ENCODE results near the gene NLRX1.

DNA sequence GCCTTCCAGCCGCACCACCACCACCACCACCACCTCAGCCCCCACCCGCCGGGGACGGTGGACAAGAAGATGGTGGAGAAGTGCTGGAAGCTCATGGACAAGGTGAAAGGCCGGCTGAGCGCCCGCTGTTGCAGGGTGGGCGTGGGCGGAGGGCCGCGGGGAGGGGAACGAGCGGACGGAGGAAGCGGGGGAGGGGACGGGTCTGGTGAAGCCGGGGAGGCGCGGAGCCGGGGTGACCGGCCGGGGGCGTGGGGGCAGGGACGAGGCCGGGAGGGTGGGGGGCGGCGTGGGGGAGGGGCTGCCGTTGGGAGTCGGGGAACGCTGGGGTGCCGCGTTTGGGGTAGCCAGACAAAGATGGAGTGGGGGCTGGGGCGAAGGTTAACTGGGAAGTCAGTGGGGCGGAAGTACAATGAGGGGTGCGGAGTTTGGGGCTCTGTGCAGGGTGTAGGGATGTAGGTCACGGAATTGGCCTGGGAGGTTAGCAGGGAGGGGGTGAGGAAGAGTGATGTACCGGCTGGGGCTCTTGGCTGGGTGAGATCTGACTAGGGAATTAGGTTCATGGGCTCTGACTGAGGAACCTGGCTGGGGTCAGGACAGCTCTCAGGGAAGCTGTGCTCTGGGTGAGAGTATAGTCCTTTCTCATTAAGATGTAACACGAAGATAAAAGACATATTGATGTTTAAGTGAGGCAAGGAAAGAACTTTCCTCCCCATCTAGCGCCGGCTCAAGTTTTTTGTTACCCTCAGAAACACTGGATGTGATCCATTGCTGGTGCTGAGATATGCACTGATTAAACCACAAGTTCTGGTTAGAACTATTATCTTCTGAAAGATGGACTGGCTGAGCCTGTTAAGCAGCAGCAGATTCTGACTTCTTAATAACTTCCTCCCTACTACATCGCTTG is 38.2 kb downstream of the NLRX1 start:
- TF ChIP-seq, protein P1, sequence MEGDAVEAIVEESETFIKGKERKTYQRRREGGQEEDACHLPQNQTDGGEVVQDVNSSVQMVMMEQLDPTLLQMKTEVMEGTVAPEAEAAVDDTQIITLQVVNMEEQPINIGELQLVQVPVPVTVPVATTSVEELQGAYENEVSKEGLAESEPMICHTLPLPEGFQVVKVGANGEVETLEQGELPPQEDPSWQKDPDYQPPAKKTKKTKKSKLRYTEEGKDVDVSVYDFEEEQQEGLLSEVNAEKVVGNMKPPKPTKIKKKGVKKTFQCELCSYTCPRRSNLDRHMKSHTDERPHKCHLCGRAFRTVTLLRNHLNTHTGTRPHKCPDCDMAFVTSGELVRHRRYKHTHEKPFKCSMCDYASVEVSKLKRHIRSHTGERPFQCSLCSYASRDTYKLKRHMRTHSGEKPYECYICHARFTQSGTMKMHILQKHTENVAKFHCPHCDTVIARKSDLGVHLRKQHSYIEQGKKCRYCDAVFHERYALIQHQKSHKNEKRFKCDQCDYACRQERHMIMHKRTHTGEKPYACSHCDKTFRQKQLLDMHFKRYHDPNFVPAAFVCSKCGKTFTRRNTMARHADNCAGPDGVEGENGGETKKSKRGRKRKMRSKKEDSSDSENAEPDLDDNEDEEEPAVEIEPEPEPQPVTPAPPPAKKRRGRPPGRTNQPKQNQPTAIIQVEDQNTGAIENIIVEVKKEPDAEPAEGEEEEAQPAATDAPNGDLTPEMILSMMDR (IDR thresholded peaks at IDR 0.05; ENCODE audit: low read length), result no peak
- TF ChIP-seq EZH2phosphoT487 (IDR thresholded peaks at IDR 0.05; ENCODE audit: low read length) (no peak), EZH2 (optimal IDR thresholded peaks at IDR 0.05; ENCODE audit: low read depth, low read length) (no peak)

Measured in MM.1S (cell line).